GM21515 (cell line): ENCODE results near the gene PELI2.

ENCODE experiments used
- ATAC-seq: cut with Tn5 transposase; IDR thresholded peaks from one replicate; pipeline ENCODE4 v1.9.1; 2021; ENCODE audit not compliant: unreplicated experiment

Gene PELI2

GRCh38 chr14:56199095-56199981 is 81.1 kb downstream of the PELI2 start:
- peak; percentile 48 for ATAC-seq

GRCh38 chr14:56199982-56200577 is 81.9 kb downstream of the PELI2 start:
- ATAC-seq, result peak; percentile 65

- ATAC-seq, result peak; percentile 40
Observed at GRCh38 chr14:56202256-56202655, 84.0 kb downstream of the PELI2 start.

GRCh38 chr14:56205881-56206280 is 87.7 kb downstream of the PELI2 start:
- no peak for ATAC-seq

GRCh38 chr14:56206596-56206995 is 88.4 kb downstream of the PELI2 start:
- no peak for ATAC-seq

GRCh38 chr14:56207626-56208292 is 89.5 kb downstream of the PELI2 start:
- ATAC-seq, result no peak

- no peak for ATAC-seq
Observed at GRCh38 chr14:56208520-56208919, 90.3 kb downstream of the PELI2 start.

GRCh38 chr14:56210571-56210970 is 92.4 kb downstream of the PELI2 start:
- ATAC-seq, result no peak

GRCh38 chr14:56211084-56211483 is 92.9 kb downstream of the PELI2 start:
- ATAC-seq, result no peak

- ATAC-seq, result no peak
Observed at GRCh38 chr14:56211844-56212243, 93.6 kb downstream of the PELI2 start.

- ATAC-seq, result no peak
Observed at GRCh38 chr14:56212521-56212920, 94.3 kb downstream of the PELI2 start.

- no peak for ATAC-seq
Observed at GRCh38 chr14:56213306-56213705, 95.1 kb downstream of the PELI2 start.

- ATAC-seq, result no peak
Observed at GRCh38 chr14:56215180-56215579, 97.0 kb downstream of the PELI2 start.

- ATAC-seq, result no peak
Observed at GRCh38 chr14:56216626-56217379, 98.6 kb downstream of the PELI2 start.

GRCh38 chr14:56217380-56218045 is 99.3 kb downstream of the PELI2 start:
- no peak for ATAC-seq

GRCh38 chr14:56219666-56220413 is 101.6 kb downstream of the PELI2 start:
- ATAC-seq, result no peak

- no peak for ATAC-seq
Observed at GRCh38 chr14:56221382-56222128, 103.3 kb downstream of the PELI2 start.

GRCh38 chr14:56224229-56224628 is 106.0 kb downstream of the PELI2 start:
- ATAC-seq, result no peak
